HG02763 (cell line): ENCODE data around the gene DPEP2.
"Not testable (repeated sequence)": the region's sequence is repeated elsewhere in the genome, so short reads cannot be mapped to it uniquely, and the experiment has no call there.

Source experiments
- ATAC-seq: cut with Tn5 transposase; IDR thresholded peaks from one replicate; pipeline ENCODE4 v1.9.1; 2021; ENCODE audit warnings: mild to moderate bottlenecking, moderate library complexity; ENCODE audit not compliant: unreplicated experiment

DPEP2 gene

DNA sequence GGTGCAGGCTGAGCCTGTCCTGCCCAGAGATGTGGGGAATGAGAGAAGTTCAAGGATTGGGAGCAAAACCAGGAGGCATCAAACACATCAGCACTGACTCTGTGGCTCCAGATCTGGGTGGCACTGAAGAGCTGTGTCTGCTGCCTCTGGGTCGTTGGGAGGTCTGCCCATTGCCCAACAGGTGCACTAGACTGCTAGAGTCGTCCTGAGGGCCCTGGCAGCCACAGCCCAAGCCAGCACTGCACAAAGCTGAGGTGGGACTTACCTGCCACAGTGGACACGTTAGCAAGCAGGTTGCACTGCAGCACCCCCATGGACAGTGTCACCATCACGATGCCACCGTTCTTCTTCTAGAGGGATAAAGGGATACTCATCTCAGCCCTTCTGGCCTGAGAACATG is 22.3 kb downstream of the DPEP2 start:
- ATAC-seq: no peak

DNA sequence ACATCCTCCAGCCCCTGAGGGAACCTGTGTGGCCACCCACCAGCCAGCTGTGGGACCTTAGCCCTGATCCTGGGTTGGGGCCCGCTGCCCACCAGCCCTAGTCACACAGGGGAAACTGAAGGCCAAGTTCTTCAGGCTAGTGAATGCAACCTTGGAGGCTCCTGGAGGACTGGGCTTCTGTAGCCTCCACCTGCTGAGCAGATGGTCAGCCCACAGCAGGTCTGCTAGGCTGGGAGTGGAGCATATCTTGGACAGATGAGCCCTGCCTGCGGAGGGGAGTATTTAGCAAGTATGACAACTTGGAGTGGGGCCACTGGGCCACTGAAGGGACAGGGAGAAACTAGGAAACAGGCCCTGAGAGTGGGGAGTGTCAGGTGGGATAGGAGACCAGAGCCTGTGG is 23.1 kb downstream of the DPEP2 start:
- no peak for ATAC-seq

DNA sequence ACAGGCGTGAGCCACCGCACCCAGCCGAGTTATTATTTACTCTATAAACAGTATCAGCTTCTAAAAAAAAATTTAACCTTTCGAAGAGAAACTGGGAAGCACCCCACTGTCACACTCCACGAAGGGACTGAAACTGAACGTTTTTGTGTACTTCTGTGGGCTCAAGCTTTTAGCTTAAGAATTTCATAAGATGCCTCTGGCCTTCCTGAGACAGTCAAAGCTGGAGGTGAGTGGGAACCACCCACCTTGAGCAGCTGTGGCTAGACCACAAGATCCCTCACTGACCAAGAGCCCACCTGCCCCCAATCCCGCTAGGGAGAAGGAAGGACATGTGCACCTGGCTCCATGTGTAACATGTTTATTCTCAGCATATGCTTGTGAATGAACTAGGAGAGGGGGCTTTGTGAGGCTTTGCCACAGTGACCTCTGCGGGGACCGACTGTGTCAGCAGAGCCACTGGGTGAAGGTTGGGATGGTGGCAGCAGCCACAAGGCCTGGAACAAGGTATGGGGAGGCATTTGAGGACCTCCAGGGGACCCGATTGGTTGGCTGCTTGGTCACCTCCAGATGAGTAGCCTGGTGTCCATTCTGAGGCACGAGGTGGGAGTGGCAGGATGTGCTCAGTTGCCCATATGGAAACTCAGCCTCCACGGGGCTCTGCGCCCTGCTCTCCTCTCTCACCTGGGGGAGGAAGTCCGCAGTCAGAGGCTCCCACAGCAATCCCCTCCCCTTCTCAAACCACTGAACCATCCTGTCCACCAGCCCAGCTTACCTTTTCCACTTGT is 23.8 kb downstream of the DPEP2 start:
- ATAC-seq: no peak

DNA sequence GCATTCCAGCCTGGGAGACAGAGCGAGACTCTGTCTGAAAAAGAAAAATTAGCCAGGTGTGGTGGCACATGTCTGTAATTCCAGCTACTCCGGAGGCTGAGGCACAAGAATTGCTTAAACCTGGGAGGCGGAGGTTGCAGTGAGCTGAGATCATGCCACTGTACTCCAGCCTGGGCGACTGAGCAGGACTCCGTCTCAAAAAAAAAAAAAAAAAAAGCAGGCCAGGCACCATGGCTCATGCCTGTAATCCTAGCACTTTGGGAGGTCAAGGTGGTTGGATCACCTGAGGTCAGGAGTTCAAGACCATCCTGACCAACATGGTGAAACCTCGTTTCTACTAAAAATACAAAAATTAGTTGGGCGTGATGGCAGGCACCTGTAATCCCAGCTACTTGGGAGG is 27.0 kb downstream of the DPEP2 start:
- ATAC-seq: not testable (repeated sequence)

DNA sequence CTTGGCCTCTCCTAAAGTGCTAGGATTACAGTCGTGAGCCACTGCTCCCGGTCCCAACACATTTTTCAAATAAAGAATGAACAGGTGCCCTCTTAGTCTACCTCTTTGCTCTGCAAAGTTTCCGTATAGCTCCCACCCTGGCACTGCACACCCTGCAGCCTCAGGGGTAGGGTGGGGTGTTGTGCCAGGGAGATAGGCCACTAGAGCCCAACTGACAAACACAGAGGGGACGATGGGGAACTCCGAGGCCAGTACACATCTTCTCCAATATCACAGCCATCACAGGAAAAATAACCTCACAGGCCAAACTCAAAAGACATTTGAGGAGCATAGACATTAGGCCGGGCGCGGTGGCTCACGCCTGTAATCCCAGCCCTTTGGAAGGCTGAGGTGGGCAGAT is 28.2 kb downstream of the DPEP2 start:
- ATAC-seq: no peak

DNA sequence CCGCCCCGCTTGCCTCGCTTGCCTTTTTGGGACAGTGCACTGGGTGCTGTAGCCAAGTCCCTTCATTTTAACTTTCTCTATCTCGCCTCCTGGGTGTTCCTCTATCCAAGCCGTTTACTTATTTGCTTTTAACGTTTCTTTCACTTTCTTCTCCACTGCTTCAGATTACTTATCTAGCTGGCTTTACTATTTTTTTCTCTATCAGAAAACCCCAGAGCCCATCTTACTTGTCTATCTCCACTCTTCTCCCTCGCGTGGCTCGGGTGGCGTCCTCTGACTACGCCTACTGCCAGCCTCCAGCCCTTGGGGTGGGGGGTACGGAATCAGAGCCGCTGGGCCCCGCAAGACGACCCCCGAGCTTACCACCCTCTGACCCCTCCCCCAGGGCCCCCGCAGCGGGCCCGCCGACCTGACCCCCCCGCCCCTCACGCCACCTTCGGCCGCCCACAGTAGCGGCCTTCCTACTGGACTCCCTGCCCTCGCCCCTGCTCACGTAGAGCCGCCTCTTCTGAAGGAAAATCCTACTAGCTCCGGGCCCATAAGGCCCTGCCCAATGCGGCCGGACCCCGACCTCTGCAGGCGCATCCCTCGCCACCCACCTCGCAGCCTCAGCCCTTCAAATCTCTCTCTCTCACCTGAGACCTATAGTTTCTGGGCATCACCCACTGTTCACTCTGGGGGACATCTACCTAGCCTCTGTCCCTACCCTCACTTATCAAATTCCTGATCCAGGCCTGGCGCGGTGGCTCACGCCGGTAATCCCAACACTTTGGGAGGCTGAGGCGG is 29.8 kb downstream of the DPEP2 start:
- ATAC-seq: no peak

DNA sequence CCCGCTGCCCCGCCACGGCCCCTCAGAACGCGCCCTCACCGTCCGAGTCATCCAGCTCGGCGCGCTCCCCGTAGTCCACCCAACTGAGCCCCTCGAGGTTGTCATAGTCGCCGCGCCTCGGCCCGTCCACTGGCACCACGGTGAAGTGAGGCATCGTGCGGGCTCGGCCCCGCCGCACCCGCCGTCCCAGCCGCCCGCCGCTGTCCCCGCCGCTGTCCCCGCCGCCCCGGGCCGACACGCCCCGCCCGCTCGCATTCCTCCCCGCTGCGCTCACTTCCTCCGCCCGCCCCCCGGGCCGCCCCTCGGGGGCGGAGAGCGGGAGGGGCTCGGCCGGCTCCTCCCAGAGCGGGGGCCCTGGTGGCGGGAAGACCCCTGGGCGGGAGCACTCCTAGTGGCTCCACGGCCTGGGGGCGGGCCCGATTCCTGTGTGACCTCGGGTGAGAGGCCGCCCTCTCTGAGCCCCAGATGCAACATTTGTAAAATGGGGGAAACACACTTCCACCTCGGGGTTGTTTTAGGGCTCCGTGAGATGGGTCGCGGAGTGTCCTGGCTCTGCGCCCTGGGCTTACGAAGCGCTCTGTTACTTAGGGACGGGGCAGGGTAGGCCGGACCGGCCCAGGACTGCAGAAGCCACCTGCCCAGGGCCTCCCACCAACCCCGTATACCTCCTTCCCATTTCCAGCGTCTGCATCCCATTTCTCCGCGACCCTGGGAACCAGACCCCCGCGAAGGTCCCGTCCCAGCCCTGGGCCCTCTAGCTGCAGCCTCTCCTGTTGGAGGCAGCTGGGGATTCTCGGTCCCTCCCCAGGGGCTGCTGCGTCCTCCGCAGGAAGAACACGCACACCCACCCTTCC is 30.7 kb downstream of the DPEP2 start, which contains the start of gene SLC12A4:
TSS of gene SLC12A4 (minus strand) at position 238 of the 854 bp plus-strand sequence. CDS start at position 154, 84 bp downstream.
- ATAC-seq: peak; percentile 83

DNA sequence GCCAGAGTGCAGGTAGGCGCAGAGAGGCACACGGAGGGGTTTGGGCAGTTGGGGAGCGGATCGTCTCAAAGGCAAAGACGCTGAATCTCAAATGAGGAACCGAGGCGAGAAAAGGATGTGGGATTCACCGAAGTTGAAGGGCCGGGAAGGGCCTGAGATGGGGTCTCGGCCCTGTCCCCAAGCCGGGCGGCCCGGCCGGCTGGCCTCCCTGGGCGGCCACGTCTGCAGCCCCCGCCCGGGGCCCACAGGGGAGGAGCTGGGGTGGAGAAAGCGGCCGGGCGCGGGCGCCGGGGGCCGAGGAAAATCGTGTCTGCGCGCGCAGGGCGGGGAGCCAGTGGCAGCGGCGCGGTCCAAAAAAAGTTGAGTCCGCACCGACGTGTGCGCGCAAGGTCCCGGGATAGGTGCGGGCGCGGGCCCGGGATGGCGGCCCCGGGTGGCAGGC is 31.3 kb downstream of the DPEP2 start:
- peak; percentile 19 for ATAC-seq

DNA sequence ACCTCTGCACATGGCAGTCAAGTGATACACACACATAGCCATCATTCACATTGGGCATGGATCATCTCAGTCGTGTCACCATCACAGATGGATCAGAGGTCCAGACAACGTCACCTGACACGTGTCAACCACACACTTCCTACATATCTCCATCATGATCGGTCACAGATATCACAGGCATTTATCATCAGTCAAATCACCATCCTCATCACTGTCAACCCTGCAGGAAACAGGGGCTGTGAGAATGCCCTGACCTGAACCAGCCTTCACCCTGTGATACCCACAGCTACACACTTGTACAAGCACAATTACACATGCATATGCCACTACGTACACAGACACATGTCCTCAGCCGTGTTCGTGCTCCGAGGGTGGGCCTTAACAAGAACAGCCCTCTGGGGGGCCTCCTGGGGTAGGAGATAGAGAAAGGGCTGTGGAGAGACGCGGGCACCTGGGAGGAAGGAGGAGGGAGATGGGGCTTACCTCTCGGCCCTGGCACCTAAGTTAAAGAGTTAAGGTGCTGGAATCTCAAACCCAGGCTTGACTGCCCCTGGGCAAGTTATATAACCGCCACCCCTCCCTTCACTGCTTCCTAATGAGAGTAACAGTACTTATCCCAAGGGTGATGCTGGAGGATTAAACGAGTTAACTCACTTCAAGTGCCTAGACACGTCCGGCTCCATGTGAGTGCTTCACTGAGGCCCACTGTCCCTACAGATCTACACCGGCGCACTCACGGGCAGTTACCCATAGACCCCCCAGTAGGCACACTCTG is 31.9 kb downstream of the DPEP2 start:
- no peak for ATAC-seq

DNA sequence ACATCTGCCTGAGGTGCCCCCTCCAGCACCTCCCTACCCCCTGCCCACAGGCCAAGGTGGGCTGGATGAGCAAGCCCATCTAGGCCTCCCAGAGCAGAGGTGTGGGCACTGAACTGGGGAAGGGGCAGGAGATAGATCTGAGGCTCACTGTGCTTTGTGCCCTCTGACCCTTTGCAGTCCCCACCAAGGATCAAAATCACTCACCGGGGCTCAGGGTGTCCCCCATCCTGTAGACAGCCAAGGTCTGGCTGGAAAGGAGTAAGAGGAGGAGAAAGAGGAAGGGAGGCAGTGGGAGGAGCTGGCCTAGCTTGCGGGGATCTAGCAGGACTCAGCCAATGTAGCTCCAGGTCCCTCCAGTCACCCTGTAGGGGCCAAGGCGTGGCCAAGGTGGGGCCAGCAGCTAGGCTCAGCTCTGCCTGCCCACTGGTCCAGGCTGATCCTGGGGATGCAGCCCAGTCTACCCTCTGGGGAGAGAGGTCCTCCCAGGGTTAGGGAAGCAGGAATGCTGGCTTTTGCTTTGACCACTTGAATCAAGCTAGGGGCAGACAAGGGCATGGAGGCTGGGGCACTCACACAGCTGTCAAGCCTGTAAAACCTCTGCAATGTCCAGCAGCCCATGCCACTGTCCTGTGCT is 32.6 kb downstream of the DPEP2 start:
- ATAC-seq: no peak

DNA sequence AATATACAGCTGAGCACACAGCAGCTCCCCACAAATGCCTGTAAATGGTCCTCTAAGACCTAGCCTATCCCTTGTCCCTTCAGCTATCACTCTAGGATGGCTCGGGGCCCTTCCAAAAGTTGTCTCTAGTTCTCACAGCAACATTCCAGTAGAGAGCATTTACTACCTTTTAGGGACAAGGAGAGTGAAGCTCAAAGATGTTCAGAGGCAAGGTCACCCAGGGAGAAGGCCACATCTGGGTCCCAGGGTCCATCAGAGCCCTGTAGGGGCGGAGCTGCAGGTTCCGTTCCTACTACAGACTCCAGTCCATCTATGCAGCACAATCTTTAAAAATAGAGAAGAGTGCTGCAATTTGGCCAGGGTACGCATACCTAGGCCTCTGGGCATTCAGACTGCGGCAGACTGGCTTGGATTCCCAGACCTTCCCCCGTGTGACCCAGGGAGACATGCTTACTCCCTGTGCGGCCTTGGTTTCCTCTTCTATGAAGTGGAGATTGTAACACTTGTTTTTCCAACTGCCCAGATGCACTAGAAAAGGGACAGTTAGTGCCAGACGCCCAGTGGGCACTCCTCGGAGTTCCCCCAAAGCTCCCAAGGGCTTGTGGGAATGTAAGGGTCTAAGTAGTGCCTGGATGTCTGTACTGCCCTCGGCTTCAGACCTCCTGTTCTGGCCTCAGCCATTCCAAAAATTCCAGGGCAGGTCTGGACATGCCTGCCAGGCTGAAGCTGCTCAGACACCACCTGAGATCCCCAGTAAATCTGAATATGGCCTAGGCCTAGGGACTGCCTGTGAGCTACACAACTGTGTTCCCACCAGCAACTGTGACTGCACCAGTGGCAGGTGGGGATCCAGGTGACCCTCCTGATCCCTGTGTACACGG is 33.4 kb downstream of the DPEP2 start:
- ATAC-seq: no peak

DNA sequence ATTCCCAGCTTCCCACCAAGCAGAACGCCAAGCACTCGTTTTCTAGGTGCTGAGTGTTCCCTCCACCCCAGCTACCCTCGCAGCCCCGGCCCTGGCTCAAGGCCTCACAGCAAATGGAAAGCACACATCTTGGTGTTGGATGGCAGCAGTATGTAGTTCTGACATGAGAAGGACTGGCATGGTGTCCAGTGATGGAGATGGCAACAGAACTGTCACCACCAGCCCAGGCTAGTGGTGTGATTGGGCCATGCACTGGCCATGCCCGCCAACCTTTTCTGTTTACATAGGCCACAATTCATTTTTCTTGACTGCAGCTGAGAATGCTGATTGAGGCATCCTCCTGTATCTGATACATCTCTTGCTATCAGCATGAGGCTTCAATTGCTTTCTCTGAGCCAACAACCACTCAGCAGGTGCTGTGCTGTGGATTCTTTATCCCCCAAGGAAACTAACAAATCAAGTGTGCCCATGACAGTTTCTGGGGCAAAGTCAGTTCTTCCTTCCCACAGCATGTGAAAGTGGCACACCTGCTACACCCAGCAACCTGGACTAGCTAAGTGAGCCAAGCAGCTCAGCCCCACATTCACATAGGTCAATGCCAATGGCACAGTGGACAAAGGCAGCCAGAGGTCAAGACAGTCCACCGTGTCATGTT is 34.7 kb downstream of the DPEP2 start:
- ATAC-seq: no peak

DNA sequence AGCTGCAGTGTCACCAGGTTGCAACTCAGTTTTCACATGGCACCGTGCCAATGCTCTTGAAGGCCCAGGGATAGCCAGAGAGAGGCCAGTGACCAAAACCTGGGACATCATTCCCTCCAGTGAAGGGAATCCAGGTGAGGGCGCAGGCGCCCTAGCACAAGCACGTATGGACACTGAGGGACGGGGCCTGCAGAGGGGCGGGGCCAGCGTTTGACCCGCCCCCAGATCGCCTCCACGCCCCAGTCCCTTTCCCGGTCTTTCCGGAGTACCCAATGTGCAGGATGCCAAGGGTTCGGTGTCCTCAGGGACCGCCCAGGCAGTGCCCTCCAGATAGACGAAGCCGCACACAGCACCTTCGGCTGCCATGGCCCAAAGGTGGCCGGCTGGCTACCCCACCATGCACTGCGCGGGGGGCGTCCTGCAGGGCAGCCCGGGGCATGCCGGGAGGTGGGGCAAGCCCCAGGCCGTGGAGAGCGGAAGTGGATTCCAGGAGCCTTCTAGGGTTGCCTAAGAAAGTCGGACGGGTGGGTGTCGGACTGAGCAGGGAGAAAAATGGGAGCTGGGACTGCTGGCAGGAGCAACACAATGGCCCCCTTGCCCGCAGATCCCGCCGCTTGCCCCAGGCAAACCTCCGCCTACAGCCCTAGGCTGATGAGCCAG is 35.5 kb downstream of the DPEP2 start:
- no peak for ATAC-seq

DNA sequence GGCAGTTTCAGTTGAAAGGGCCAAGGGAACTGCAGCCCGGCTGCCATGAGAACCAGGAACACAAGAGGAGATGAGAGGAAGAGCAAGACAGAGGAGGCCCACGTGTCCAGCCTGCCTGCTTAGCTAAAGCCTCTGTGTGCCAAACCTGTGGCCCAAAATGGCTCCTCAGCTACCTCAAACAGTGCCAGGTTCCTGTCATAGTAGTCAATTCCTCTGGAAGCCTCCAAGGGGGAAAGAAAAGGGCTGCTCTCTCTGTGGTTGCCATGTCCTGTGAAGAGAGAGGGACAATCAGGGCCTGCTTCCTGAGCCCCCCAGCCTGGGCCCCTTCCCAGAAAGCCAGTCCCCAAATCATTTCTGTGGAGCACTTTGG is 36.0 kb downstream of the DPEP2 start:
- ATAC-seq: no peak

DNA sequence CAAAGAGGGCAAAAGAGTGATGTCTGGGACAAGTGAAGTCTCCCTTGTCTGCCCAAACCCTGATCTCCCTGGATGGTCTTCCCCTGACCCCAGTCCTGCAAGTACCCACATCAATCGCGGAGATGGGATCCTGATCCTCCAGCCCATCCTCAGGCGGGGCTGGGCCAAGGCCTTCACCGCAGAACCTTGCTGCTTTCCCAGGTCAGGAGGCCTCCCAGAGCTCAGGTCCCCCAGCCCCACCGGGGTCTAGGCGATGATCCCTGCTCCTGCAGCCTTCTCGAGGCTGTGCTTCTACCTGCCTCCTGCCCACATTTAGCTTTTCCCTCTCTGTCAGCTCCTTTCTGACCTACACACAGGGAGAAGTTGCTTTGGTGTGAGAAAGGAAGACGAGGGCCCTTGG is 37.1 kb downstream of the DPEP2 start:
- ATAC-seq: no peak

DNA sequence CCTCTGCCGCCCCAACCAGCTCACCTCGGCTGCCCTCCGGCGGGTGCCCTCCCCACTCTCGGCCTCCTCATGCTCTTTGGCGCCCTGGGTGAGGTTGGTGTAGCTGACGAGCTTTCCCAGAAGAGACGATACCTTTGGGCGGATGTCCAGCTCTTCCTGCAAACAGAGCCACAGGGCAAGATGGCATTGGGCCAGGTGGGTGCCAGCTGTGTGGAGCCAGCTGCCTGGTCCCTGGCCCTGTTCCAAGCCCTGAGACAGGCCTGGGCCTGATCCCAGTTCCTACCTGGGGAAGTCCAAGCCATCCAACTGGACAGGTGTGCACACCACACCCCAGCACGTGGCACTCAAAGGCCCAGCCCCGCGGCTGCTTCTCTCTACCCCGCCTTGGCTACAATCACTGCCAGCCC is 37.7 kb downstream of the DPEP2 start:
- ATAC-seq: no peak

DNA sequence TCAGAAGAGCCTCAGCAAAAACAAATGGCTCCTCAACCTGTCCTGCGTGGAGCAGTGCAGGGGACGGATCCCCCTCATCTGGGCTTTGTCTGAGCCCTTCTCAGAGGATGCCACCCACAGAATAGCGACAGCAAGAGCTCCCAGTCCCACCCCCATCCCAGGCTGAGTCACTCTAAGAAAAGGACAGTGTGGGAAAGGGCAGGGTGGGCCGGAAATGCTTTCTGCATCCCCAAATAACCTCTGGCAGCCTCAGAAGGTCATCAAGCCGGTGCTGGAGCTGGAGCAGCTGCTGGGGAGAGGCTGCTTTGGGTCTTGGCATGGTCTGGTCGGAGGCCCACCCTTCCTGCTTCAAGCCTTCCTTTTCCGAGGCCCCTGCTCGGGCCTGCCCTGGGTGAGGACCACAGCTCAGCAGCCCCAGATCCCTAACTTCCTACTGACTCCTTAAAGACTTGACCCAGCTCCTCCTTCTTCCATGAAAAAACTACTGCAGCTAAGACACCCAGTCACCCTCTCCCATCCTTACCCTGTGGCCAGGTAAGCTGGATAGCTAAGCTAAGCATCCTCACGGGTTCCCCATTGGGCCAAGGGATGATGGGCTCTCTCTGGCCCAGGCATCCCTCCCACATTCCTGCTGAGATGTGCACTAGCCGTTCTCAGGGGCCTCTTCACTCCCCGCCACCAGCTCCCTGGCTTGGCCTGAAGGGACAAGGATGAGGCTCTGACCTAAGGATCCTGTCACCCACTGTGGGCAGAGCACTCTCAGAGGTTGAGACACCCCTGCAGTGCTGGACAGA is 39.6 kb downstream of the DPEP2 start:
- ATAC-seq: no peak
